Gastroesophageal sphincter (tissue), 3 donors: ENCODE results near the gene PLCL1.

Experiments used
- EP300 ChIP-seq: sonication (generic); formaldehyde crosslinking; IDR thresholded peaks from one replicate; pipeline ENCODE4 v1.6.1; 2017; ENCODE audit warnings: antibody characterized with exemption, mild to moderate bottlenecking
- POLR2A ChIP-seq, 2 donors: fragments of 450-650 bp; IDR thresholded peaks; one replicate each; pipeline ENCODE4 v1.6.1; 2017; ENCODE audit warnings: antibody characterized with exemption in 2 of 2, mild to moderate bottlenecking in 2 of 2, moderate library complexity in 1 of 2
- POLR2AphosphoS5 ChIP-seq: sonication (generic); formaldehyde crosslinking; IDR thresholded peaks from one replicate; pipeline ENCODE4 v1.6.1; 2017; ENCODE audit warnings: antibody characterized with exemption
- TF ChIP-seq, protein P1 (sequence below), 4 experiments: fragments of 200-600 bp in 2 of 4; fragments of 450-650 bp in 2 of 4; sonication (generic) in 1 of 4; IDR thresholded peaks; one replicate each; pipeline ENCODE4 v1.5.1; 2017 to 2019; ENCODE audit warnings: antibody characterized with exemption in 4 of 4, mild to moderate bottlenecking in 2 of 4, moderate library complexity in 2 of 4

GRCh38 chr2:197846128-197846527 lies 41.7 kb downstream of the PLCL1 start:
- TF ChIP-seq, protein P1, sequence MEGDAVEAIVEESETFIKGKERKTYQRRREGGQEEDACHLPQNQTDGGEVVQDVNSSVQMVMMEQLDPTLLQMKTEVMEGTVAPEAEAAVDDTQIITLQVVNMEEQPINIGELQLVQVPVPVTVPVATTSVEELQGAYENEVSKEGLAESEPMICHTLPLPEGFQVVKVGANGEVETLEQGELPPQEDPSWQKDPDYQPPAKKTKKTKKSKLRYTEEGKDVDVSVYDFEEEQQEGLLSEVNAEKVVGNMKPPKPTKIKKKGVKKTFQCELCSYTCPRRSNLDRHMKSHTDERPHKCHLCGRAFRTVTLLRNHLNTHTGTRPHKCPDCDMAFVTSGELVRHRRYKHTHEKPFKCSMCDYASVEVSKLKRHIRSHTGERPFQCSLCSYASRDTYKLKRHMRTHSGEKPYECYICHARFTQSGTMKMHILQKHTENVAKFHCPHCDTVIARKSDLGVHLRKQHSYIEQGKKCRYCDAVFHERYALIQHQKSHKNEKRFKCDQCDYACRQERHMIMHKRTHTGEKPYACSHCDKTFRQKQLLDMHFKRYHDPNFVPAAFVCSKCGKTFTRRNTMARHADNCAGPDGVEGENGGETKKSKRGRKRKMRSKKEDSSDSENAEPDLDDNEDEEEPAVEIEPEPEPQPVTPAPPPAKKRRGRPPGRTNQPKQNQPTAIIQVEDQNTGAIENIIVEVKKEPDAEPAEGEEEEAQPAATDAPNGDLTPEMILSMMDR (IDR thresholded peaks at IDR 0.05): no peak
- TF ChIP-seq POLR2AphosphoS5 (no peak), EP300 (no peak), POLR2A (IDR thresholded peaks at IDR 0.05) (no peak)
